ENCODE data around the gene HS3ST5. TPM values are rescaled to one million over a fixed set of nuclear protein-coding genes. Genes with fewer than 3 reads are reported as not detected.

Gene HS3ST5
- total RNA-seq, 1 donor from 2014 or later, result 1.5 TPM

DNA sequence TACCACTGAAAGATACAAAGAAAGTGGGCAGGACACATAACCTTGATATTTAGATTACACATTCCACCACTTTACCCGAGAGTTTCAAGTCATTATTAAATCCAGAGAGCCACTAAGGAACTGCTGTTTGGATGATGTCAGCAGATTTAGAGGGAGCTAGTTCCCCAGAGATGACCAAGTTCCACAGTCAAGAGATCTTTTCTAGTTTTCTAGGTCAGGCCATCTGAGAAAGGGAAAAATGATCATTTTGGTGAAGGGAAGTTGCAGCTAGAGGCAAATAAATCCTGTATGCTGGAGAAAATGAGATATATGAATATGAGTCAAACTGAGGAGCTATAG, 147.8 kb downstream of the HS3ST5 start:
- Mint-ChIP-seq H3K9me3 (ENCODE audit: unreplicated experiment) (no peaks in the 10 kb centered on the region), H3K4me1 (ENCODE audit: low read depth, unreplicated experiment) (peaks cover 15% of the 10 kb centered on the region), H3K27ac (ENCODE audit: unreplicated experiment) (no peak overlapping the region), H3K4me3 (ENCODE audit: unreplicated experiment) (no peak overlapping the region), H3K27me3 (ENCODE audit: low read depth, unreplicated experiment) (no peaks in the 10 kb centered on the region), H3K36me3 (ENCODE audit: low read depth, unreplicated experiment) (no peaks in the 10 kb centered on the region)
- H3K9me3 ChIP-seq (ENCODE audit: insufficient read depth, low read depth, low read length), result no peaks in the 10 kb centered on the region
- no peak overlapping the region for H2AFZ ChIP-seq (ENCODE audit: low read depth, low read length)
- no peak overlapping the region for H3K4me2 ChIP-seq (ENCODE audit: low read length)
- no peaks in the 10 kb centered on the region for H3K79me2 ChIP-seq (ENCODE audit: insufficient read depth, low read length)
- TF ChIP-seq, protein P1, sequence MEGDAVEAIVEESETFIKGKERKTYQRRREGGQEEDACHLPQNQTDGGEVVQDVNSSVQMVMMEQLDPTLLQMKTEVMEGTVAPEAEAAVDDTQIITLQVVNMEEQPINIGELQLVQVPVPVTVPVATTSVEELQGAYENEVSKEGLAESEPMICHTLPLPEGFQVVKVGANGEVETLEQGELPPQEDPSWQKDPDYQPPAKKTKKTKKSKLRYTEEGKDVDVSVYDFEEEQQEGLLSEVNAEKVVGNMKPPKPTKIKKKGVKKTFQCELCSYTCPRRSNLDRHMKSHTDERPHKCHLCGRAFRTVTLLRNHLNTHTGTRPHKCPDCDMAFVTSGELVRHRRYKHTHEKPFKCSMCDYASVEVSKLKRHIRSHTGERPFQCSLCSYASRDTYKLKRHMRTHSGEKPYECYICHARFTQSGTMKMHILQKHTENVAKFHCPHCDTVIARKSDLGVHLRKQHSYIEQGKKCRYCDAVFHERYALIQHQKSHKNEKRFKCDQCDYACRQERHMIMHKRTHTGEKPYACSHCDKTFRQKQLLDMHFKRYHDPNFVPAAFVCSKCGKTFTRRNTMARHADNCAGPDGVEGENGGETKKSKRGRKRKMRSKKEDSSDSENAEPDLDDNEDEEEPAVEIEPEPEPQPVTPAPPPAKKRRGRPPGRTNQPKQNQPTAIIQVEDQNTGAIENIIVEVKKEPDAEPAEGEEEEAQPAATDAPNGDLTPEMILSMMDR (IDR thresholded peaks at IDR 0.05; ENCODE audit: insufficient read depth, low read depth, low read length), result no peak
- no peak for TF ChIP-seq EZH2 (IDR thresholded peaks at IDR 0.05; ENCODE audit: insufficient read depth, low read length)
- H3K36me3 ChIP-seq (ENCODE audit: insufficient read depth, low read length), result no peaks in the 10 kb centered on the region
- no peaks in the 10 kb centered on the region for H4K20me1 ChIP-seq (ENCODE audit: insufficient read depth, low read length)
- no peak for FAIRE-seq
- H3K4me1 ChIP-seq (ENCODE audit: insufficient read depth, low read length), result no peaks in the 10 kb centered on the region
- DNase-seq (ENCODE audit: low read depth), result peak; percentile 8
- H3K27me3 ChIP-seq (ENCODE audit: insufficient read depth, low read length), result no peaks in the 10 kb centered on the region
- no peak overlapping the region for H3K9ac ChIP-seq (ENCODE audit: low read length)
- H3K27ac ChIP-seq (ENCODE audit: low read depth, low read length), result no peak overlapping the region
- H3K4me3 ChIP-seq (ENCODE audit: insufficient read depth, low read depth, low read length), result no peak overlapping the region

DNA sequence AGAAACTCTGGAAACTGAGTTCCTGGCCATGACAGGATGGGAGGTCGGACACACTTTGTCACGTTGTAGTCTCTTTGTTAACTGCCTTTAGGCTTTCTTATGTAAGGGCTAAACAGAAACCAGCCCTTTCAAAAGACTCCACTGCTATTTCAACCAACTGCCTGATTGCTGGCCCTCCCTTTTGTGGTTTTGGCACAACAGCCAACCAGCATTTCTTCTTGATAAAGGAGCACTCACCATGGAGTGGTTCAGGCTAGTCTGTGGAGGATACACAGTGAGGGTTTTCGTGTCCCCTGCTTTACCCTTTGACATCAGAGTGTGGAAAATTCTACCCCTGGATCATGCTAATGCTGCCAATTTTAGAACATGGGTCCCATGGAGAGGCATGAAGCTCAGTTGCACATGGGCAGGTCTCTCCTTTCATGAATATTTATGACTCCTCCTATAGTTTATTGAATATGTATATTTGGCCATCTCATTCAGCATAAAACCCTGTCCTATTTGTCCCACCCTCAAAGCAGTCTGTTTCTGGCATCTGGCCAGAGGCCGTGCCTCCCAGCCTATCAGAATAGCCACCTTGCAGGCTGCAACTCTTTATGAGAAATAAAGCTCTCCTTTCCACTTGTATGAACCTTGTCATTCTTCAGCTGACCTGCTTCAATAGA, 148.3 kb downstream of the HS3ST5 start:
- Histone ChIP-seq H3K27ac (ENCODE audit: low read depth, low read length) (no peak overlapping the region), H3K4me2 (ENCODE audit: low read length) (no peak overlapping the region), H3K4me3 (ENCODE audit: insufficient read depth, low read depth, low read length) (no peak overlapping the region), H3K79me2 (ENCODE audit: insufficient read depth, low read length) (no peaks in the 10 kb centered on the region), H3K36me3 (ENCODE audit: insufficient read depth, low read length) (no peaks in the 10 kb centered on the region), H2AFZ (ENCODE audit: low read depth, low read length) (peak overlapping the region; percentile 16), H3K4me1 (ENCODE audit: insufficient read depth, low read length) (no peaks in the 10 kb centered on the region), H3K27me3 (ENCODE audit: insufficient read depth, low read length) (no peaks in the 10 kb centered on the region), H3K9me3 (ENCODE audit: insufficient read depth, low read depth, low read length) (no peaks in the 10 kb centered on the region), H4K20me1 (ENCODE audit: insufficient read depth, low read length) (no peaks in the 10 kb centered on the region), H3K9ac (ENCODE audit: low read length) (no peak overlapping the region)
- H3K27me3 Mint-ChIP-seq (ENCODE audit: low read depth, unreplicated experiment), result no peaks in the 10 kb centered on the region
- no peaks in the 10 kb centered on the region for H3K36me3 Mint-ChIP-seq (ENCODE audit: low read depth, unreplicated experiment)
- FAIRE-seq (no peak), DNase-seq (ENCODE audit: low read depth) (peak; percentile 62)
- peaks cover 15% of the 10 kb centered on the region for H3K4me1 Mint-ChIP-seq (ENCODE audit: low read depth, unreplicated experiment)
- TF ChIP-seq, protein P1 (IDR thresholded peaks at IDR 0.05; ENCODE audit: insufficient read depth, low read depth, low read length), result no peak
- TF ChIP-seq EZH2 (IDR thresholded peaks at IDR 0.05; ENCODE audit: insufficient read depth, low read length), result no peak
- H3K27ac Mint-ChIP-seq (ENCODE audit: unreplicated experiment), result no peak overlapping the region
- H3K9me3 Mint-ChIP-seq (ENCODE audit: unreplicated experiment), result no peaks in the 10 kb centered on the region
- H3K4me3 Mint-ChIP-seq (ENCODE audit: unreplicated experiment), result no peak overlapping the region

DNA sequence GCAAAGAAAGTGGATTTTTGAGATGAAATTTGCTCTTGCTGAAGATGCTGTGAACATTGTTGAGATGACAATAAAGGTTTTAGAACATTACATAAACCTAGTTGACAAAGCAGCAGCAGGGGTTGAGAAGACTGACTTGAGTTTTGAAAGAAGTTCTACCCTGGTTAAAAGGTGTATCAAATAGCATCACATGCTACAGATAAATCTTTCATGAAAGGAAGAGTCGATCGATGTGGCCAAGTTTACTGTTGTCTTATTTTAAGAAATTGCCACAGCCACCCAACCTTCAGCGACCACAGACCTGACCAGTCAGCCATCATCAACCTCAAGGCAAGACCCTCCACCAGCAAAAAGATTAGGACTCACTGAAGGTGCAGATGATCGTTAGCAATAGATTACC, 155.3 kb downstream of the HS3ST5 start:
- no peaks in the 10 kb centered on the region for H3K4me1 Mint-ChIP-seq (ENCODE audit: low read depth, unreplicated experiment)
- Histone ChIP-seq H3K9ac (ENCODE audit: low read length) (no peak overlapping the region), H3K4me2 (ENCODE audit: low read length) (no peak overlapping the region), H3K36me3 (ENCODE audit: insufficient read depth, low read length) (no peaks in the 10 kb centered on the region), H2AFZ (ENCODE audit: low read depth, low read length) (no peak overlapping the region), H3K27ac (ENCODE audit: low read depth, low read length) (no peak overlapping the region), H3K79me2 (ENCODE audit: insufficient read depth, low read length) (no peaks in the 10 kb centered on the region), H3K9me3 (ENCODE audit: insufficient read depth, low read depth, low read length) (no peaks in the 10 kb centered on the region), H3K4me3 (ENCODE audit: insufficient read depth, low read depth, low read length) (no peak overlapping the region), H3K4me1 (ENCODE audit: insufficient read depth, low read length) (no peaks in the 10 kb centered on the region), H3K27me3 (ENCODE audit: insufficient read depth, low read length) (no peaks in the 10 kb centered on the region), H4K20me1 (ENCODE audit: insufficient read depth, low read length) (no peaks in the 10 kb centered on the region)
- no peaks in the 10 kb centered on the region for H3K27me3 Mint-ChIP-seq (ENCODE audit: low read depth, unreplicated experiment)
- no peaks in the 10 kb centered on the region for H3K36me3 Mint-ChIP-seq (ENCODE audit: low read depth, unreplicated experiment)
- no peak overlapping the region for H3K4me3 Mint-ChIP-seq (ENCODE audit: unreplicated experiment)
- FAIRE-seq (no peak), DNase-seq (ENCODE audit: low read depth) (no peak)
- H3K27ac Mint-ChIP-seq (ENCODE audit: unreplicated experiment), result no peak overlapping the region
- no peaks in the 10 kb centered on the region for H3K9me3 Mint-ChIP-seq (ENCODE audit: unreplicated experiment)
- no peak for TF ChIP-seq EZH2 (IDR thresholded peaks at IDR 0.05; ENCODE audit: insufficient read depth, low read length)
- TF ChIP-seq, protein P1 (IDR thresholded peaks at IDR 0.05; ENCODE audit: insufficient read depth, low read depth, low read length), result no peak

All from astrocyte (in vitro differentiated cells and primary cell).